ENCODE data around the gene ZNF101.
"Not testable (repeated sequence)": the region's sequence is repeated elsewhere in the genome, so short reads cannot be mapped to it uniquely, and the experiment has no call there.

The ZNF101 gene

DNA sequence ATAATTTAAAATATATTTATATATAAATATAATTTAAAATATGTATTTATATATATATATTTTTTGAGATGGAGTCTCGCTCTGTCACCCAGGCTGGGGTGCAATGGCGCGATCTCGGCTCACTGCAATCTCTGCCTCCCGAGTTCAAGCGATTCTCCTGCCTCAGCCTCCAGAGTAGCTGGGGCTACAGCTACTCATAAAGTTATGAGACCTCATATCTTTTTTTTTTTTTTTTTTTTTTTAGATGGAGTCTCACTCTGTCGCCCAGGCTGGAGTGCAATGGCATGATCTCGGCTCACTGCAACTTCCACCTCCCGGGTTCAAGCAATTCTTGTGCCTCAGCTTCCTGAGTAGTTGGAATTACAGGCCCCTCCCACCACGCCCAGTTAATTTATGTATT lies 20.4 kb downstream of the ZNF101 start:
- in situ Hi-C loops (cut with HindIII; ENCODE audit: low pct_ligation_motif_present, low pct_unique_long_range_greater_than_20kb, low sequenced_read_pairs); DNase-seq: not testable (repeated sequence)

DNA sequence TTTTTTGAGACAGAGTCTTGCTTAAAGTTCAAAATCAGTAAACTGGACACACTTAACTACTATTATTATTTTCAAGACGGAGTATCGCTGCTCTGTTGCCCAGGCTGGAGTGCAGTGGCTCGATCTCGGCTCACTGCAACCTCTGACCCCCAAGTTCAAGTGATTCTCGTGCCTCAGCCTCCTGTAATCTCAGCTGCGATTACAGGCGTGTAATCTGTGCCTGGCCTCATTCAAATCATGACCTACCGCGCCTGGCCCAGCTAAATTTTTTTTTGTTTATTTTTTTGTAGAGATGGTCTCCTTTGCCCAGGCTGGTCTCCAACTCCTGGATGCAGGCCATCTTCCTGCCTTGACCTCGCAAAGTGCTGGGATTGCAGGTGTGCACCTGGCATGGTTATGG lies 23.0 kb downstream of the ZNF101 start:
- in situ Hi-C loops (cut with HindIII; ENCODE audit: low pct_ligation_motif_present, low pct_unique_long_range_greater_than_20kb, low sequenced_read_pairs): no loop called here
- DNase-seq: no peak

DNA sequence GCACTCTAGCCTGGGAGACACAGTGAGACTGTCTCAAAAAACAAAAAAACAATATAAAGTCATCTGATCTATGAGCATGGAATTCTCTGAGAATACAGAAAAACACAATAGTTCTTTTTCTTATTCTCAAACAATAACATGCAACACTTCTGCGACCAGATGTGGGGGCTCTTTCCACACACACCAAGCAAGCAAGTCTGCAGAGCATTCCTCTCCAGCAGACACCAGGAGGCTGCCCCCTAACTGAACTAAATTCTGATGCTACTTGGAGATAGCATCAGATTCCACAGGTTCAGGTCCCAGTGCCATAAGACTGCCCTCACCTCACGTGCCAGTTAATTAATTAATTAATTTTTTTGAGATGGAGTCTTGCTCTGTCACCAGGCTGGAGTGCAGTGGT lies 27.7 kb downstream of the ZNF101 start:
- no peak for DNase-seq
- in situ Hi-C loops (cut with HindIII; ENCODE audit: low pct_ligation_motif_present, low pct_unique_long_range_greater_than_20kb, low sequenced_read_pairs): no loop called here

DNA sequence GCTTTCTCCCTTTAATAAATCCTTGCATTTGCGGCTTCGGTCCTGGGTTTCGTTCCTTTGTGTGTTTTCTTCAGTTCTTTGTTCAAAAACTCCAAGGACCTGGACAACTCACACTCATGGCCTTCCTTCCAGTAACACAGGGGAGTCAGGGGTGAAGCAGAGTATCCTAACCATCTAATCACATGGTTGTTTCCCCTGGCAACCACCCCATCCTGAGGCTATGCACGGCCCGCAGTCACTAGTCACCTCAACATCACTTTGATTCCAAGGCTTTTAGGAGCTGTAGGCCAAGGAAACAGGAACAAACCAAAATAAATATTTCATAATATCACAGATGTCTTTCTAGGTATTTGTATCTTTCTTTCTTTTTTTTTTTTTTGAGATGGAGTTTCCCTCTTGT lies 28.9 kb downstream of the ZNF101 start:
- in situ Hi-C loops (cut with HindIII; ENCODE audit: low pct_ligation_motif_present, low pct_unique_long_range_greater_than_20kb, low sequenced_read_pairs): no loop called here
- no peak for DNase-seq

DNA sequence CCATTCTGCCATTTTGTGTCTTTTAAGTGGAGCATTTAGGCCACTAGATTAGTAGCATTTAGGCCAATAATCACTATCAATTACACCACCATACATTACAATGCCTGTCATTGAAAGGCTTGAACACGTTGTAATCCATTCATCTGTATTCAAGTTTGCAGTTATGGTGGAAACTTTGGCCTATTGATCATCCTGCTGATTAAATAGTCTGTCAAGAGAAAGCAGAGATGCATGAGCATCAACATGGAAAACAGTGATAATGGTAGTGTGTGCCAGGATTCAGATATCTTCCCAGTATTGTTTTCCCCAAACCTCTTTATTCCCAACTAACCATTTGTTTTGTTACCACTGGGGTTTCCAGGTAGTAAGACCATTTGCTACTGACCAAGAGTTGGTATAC lies 31.9 kb downstream of the ZNF101 start:
- in situ Hi-C loops (cut with HindIII; ENCODE audit: low pct_ligation_motif_present, low pct_unique_long_range_greater_than_20kb, low sequenced_read_pairs); DNase-seq: not testable (repeated sequence)

DNA sequence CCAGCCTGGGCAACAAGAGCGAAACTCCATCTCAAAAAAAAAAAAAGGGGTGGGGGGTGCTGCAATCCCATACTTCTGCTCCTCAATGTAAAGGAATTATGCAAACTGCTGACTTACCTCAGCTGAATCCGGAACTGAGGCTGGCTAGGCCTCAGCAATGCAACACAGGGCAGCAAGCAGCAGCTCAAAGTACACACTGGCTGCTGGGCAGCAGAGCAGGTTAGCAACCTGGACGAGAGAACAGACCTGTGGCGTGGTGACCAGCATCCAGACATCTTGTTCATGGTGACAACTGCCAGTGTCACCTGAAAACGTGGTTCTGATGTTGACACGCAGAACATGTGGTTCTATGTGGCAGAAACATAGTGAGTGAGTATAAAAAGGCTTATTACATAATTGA lies 36.2 kb downstream of the ZNF101 start:
- in situ Hi-C loops (cut with HindIII; ENCODE audit: low pct_ligation_motif_present, low pct_unique_long_range_greater_than_20kb, low sequenced_read_pairs): no loop called here
- DNase-seq: no peak

DNA sequence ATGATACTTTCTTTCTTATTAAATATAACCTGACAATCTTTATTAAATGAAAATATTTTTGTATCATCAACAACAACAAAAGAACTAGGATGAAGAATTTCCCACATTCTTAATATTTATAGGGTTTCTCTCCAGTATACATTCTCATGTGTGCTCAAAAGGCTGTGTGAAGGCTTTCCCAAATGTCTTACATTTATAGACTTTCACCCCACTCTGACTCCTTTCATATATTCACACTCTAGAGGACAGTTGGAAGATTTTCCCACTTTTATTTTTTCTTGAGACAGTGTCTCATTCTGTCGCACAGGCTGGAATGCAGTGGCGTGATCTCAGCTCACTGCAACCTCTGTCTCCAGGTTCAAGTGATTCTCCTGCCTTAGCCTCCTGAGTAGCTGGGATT lies 41.9 kb downstream of the ZNF101 start:
- no peak for DNase-seq
- in situ Hi-C loops (cut with HindIII; ENCODE audit: low pct_ligation_motif_present, low pct_unique_long_range_greater_than_20kb, low sequenced_read_pairs): no loop called here

DNA sequence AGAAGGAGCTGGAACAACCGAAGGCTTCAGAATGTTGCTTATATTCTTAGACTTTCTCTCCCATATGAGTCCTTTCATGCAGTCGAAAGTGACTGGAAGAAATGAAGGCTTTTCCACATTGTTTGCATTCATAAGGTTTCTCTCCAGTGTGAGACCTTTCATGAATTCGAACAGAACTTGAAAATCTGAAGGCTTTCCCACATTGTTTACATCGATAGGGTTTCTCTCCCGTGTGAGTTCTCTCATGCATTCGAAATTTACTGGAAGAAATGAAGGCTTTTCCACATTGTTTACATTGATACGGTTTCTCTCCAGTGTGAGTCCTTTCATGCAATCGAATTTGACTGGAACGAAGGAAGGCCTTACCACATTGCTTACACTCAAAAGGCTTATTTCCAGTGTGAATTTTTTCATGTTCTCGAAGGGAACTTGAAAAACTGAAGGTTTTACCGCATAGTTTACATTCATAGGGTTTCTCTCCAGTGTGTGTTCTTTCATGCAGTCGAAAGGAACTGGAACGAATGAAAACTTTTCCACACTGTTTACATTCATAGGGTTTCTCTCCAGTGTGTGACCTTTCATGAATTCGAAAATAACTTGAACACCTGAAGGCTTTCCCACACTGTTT lies 42.8 kb downstream of the ZNF101 start:
- no peak for DNase-seq
- in situ Hi-C loops (cut with HindIII; ENCODE audit: low pct_ligation_motif_present, low pct_unique_long_range_greater_than_20kb, low sequenced_read_pairs): no loop called here

DNA sequence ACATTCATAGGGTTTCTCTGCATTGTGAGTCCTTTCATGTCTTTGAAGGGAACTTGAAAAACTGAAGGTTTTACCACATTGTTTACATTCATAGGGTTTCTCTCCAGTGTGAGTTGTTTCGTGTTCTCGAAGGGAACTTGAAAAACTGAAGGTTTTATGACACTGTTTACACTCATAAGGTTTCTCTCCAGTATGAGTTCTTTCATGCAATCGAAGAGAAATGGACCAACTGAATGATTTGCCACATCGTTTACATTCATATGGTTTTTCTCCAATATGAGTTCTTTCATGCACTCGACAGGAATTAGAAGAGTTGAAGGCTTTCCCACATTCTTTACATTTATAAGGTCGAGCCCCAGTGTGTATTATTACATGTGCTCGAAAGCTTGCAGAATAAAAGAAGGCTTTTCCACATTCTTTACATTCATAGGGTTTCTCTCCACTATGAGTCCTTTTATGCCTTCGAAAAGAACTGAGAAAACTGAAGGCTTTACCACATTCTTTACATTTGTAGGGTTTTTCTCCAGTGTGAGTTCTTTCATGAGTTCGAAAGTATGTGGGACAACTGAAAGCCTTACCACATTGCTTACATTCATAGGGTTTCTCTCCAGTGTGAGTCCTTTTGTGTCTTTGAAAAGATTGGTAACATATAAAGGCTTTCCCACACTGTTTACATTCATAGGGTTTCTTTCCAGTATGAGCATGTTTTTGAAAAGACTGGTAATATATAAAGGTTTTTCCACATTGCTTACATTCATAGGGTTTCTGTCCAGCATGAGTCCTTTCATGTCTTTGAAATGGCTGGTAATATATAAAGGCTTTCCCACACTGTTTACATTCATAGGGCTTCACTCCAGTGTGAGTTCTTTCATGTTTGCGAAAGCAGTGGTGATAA lies 43.5 kb downstream of the ZNF101 start:
- in situ Hi-C loops (cut with HindIII; ENCODE audit: low pct_ligation_motif_present, low pct_unique_long_range_greater_than_20kb, low sequenced_read_pairs): no loop called here
- no peak for DNase-seq

DNA sequence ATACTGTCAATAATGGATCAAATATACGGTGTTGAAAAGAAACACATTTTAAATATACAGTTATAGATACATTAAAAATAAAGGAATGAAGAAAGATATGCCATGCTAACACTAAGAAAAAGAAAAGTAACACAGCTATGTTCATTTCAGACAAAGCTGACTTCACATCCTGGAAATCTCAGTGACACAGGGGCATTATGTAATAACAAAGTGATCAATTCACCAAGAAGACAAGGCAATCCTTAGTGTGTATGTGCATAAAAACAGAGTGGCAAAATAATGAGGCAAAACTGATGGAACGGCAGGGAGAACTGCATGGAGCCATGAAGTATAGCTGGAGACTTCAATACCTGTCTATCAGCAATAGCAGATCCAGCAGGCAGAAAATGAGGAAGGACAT lies 51.2 kb downstream of the ZNF101 start:
- in situ Hi-C loops (cut with HindIII; ENCODE audit: low pct_ligation_motif_present, low pct_unique_long_range_greater_than_20kb, low sequenced_read_pairs): no loop called here

DNA sequence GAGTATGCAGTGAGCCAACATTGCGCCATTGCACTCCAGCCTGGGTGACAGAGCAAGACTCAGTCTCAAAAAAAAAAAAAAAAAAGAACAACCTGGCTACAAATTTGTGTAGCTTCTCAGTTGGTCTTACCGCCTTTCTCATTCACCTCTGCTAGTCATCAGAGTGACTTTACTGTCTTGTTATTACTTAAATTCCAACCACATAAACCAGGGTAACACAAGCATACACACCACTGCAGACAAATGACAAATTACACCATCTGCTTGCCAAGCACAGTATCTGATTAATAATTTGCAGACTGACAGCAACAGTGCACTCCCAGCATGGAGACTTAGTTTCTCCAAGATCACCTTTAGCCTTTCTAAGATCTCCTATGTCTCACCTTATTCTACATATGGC lies 53.3 kb downstream of the ZNF101 start:
- DNase-seq: no peak
- in situ Hi-C loops (cut with HindIII; ENCODE audit: low pct_ligation_motif_present, low pct_unique_long_range_greater_than_20kb, low sequenced_read_pairs): no loop called here

More for the DNA sequence above, 51.2 kb downstream of the ZNF101 start:
- DNase-seq: no peak

DNA sequence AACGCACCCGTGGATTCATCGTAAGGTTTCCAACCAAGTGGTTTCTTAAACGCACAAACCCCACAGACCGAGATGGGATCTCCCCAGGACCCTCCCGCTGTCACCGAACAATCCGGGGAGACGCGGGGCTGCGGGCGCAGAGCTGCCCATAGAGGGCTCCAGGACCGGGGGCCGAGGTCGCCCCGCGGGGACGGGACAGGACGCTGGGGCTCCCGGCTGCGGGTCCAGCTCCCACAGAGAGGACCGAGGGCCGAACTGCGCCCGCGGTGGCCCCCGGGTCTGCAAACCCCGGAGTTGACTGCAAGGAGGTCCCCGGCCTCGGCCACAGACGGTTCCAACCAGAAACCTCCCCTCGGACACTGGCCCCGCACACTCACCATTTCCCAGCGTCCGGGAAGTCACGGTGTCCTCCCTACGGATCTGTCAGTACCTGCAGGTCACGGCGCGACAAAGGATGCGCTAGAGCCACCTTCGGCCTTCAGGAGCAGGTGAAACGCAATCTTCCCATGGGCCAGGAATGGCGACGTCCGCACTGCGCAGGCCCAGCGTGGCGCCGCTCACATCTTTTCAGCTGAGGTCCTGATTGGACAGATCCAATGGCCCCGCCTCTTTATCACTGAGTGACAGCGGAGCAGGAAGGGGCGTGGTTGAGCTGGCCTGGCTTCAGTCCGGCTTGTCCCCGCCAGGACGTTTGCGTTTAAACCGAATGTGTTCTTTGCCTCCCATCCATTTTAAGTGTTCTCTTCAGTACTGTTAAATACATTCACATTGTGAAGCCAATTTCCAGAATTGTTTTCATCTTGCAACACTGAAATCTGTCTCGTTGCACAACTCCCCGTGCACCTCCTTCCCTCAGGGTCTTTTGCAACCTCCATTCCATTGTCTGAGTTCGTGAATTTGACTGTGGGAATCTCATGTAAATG lies 64.2 kb downstream of the ZNF101 start, which contains the start of gene ZNF14:
Gene ZNF14 (minus strand): TSS at position 534 of the 923 bp plus-strand sequence. CDS start 154 bp downstream, at position 380.
- peak; percentile 92 for DNase-seq
- in situ Hi-C loops (cut with HindIII; ENCODE audit: low pct_ligation_motif_present, low pct_unique_long_range_greater_than_20kb, low sequenced_read_pairs): no loop called here

Measured in ACHN (cell line).